CD4-positive, alpha-beta T cell treated with Interleukin-10 for 1 hour (primary cell): Measurements from ENCODE around the gene INPP4B.

Experiments used
- DNase-seq: peaks from one replicate; pipeline ENCODE4 v3.0.0-alpha.2; 2020

INPP4B gene

GRCh38 chr4:142567620-142568451 is 278.3 kb downstream of the INPP4B start:
- peak; percentile 78 for DNase-seq

- peak; percentile 88 for DNase-seq
Measured at GRCh38 chr4:142567199-142567598, 278.9 kb downstream of the INPP4B start.

GRCh38 chr4:142566777-142567176 is 279.3 kb downstream of the INPP4B start:
- DNase-seq = peak; percentile 68

GRCh38 chr4:142566243-142566642 is 279.9 kb downstream of the INPP4B start:
- no peak for DNase-seq

GRCh38 chr4:142565771-142566170 is 280.3 kb downstream of the INPP4B start:
- DNase-seq = peak; percentile 79

- no peak for DNase-seq
Measured at GRCh38 chr4:142563682-142564291, 282.3 kb downstream of the INPP4B start.

- DNase-seq = no peak
Measured at GRCh38 chr4:142559986-142560385, 286.1 kb downstream of the INPP4B start.

- no peak for DNase-seq
Measured at GRCh38 chr4:142558851-142559250, 287.2 kb downstream of the INPP4B start.

GRCh38 chr4:142557239-142557801 is 288.8 kb downstream of the INPP4B start:
- no peak for DNase-seq

- no peak for DNase-seq
Measured at GRCh38 chr4:142556570-142557238, 289.4 kb downstream of the INPP4B start.

GRCh38 chr4:142556048-142556447 is 290.1 kb downstream of the INPP4B start:
- peak; percentile 24 for DNase-seq

- DNase-seq = no peak
Measured at GRCh38 chr4:142554412-142554811, 291.7 kb downstream of the INPP4B start.

- DNase-seq = no peak
Measured at GRCh38 chr4:142551517-142552305, 294.4 kb downstream of the INPP4B start.

- no peak for DNase-seq
Measured at GRCh38 chr4:142550965-142551364, 295.1 kb downstream of the INPP4B start.

- DNase-seq = no peak
Measured at GRCh38 chr4:142549726-142550463, 296.2 kb downstream of the INPP4B start.

- no peak for DNase-seq
Measured at GRCh38 chr4:142549248-142549647, 296.9 kb downstream of the INPP4B start.

GRCh38 chr4:142548491-142548890 is 297.6 kb downstream of the INPP4B start:
- DNase-seq = no peak

GRCh38 chr4:142547974-142548373 is 298.1 kb downstream of the INPP4B start:
- DNase-seq = no peak

GRCh38 chr4:142544594-142544993 is 301.5 kb downstream of the INPP4B start:
- no peak for DNase-seq

- no peak for DNase-seq
Measured at GRCh38 chr4:142544039-142544438, 302.1 kb downstream of the INPP4B start.

- DNase-seq = no peak
Measured at GRCh38 chr4:142540483-142540804, 305.7 kb downstream of the INPP4B start.
